Peyer's patch (tissue), 4 donors: ENCODE results near the gene METTL1. TPM values are rescaled to one million over a fixed set of nuclear protein-coding genes. Genes with fewer than 3 reads are reported as not detected.

Experiments used
- DNase-seq, 3 donors: peaks; one replicate each; pipeline ENCODE4 v3.0.0-alpha.2; 2017 to 2019
- H3K27ac ChIP-seq, 4 donors: fragments of 200-600 bp; sonication (generic); one replicate each; pipeline ENCODE4 v1.5.1; 2016 to 2019
- H3K27me3 ChIP-seq, 2 donors: fragments of 200-600 bp; sonication (generic); one replicate each; pipeline ENCODE4 v1.5.1; 2019
- H3K36me3 ChIP-seq, 3 donors: fragments of 200-600 bp; sonication (generic); one replicate each; pipeline ENCODE4 v1.5.1; 2016 to 2019
- H3K4me1 ChIP-seq, 4 donors: fragments of 200-600 bp; sonication (generic); one replicate each; pipeline ENCODE4 v1.5.1; 2016 to 2019
- H3K4me3 ChIP-seq, 4 donors: fragments of 200-600 bp; sonication (generic); 1 replicate in 3 of 4; 2 replicates in 1 of 4; pipeline ENCODE4 v1.5.1; 2016 to 2019; ENCODE audit warnings: mild to moderate bottlenecking in 1 of 4
- H3K9me3 ChIP-seq, 4 donors: fragments of 200-600 bp; sonication (generic); one replicate each; pipeline ENCODE4 v1.5.1; 2016 to 2019; ENCODE audit warnings: mild to moderate bottlenecking in 1 of 4
- POLR2A ChIP-seq, 2 donors: fragments of 450-650 bp; IDR thresholded peaks; one replicate each; pipeline ENCODE4 v1.5.1; 2017; ENCODE audit warnings: antibody characterized with exemption in 2 of 2, mild to moderate bottlenecking in 2 of 2, moderate library complexity in 2 of 2
- total RNA-seq, 4 donors: library from RNA; depleted of rRNA; stranded (reverse); fragments of >200 nt; gene quantifications; one replicate each; pipeline ENCODE4 v1.1.0, GENCODE V29; 2016
- TF ChIP-seq, protein P1 (sequence below), 6 experiments: fragments of 450-650 bp in 4 of 6; fragments of 200-600 bp in 2 of 6; sonication (generic) in 1 of 6; IDR thresholded peaks; one replicate each; pipeline ENCODE4 v1.5.1; 2017 to 2019; ENCODE audit warnings: antibody characterized with exemption in 6 of 6, mild to moderate bottlenecking in 3 of 6, moderate library complexity in 1 of 6

Gene METTL1
- total RNA-seq, 4 donors from 2014 or later: 1.2 to 26.4 (median 8.0) TPM

DNA sequence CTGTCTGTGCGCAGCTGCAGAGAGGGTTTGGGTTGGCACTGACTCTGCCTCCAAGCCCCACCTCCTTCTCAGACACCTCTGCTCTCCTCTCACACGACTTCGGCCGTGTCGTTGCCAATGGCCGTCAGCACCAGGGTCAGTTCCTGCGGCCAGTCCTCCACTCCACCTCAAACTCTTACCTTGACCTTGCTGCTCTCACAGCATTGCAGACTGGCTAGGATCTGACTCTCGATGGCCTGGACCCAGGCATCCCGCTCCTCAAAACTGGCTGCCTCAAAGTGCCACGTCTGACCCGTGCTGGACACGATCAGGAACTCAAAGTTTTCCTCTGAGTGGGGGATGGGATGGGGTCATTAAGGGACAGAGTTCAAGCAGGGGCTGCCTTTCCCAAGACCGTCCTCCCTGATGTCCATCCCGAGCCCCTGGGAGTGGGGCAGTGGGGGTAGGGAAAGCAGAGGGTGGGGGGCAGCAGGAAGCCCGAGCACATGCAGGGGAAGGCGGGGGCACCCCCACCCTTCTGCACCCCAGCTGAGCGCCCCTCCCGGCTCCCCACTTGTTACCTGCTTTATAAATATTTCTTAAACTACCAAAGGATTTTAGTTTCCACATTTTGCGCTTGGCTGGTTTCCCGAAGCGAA lies 44.0 kb downstream of the METTL1 start:
- Histone ChIP-seq H3K4me1 (peaks cover 0 to 9% (median 0%) of the 10 kb centered on the region in 4 donors), H3K36me3 (no peaks in the 10 kb centered on the region), H3K27ac (no peak overlapping the region), H3K27me3 (peaks cover 0 to 8% of the 10 kb centered on the region in 2 donors), H3K4me3 (no peak overlapping the region), H3K9me3 (no peaks in the 10 kb centered on the region)
- no peak for TF ChIP-seq POLR2A (IDR thresholded peaks at IDR 0.05)
- TF ChIP-seq, protein P1, sequence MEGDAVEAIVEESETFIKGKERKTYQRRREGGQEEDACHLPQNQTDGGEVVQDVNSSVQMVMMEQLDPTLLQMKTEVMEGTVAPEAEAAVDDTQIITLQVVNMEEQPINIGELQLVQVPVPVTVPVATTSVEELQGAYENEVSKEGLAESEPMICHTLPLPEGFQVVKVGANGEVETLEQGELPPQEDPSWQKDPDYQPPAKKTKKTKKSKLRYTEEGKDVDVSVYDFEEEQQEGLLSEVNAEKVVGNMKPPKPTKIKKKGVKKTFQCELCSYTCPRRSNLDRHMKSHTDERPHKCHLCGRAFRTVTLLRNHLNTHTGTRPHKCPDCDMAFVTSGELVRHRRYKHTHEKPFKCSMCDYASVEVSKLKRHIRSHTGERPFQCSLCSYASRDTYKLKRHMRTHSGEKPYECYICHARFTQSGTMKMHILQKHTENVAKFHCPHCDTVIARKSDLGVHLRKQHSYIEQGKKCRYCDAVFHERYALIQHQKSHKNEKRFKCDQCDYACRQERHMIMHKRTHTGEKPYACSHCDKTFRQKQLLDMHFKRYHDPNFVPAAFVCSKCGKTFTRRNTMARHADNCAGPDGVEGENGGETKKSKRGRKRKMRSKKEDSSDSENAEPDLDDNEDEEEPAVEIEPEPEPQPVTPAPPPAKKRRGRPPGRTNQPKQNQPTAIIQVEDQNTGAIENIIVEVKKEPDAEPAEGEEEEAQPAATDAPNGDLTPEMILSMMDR (IDR thresholded peaks at IDR 0.05): no peak
- peak in 1 of 3 donors; percentile 39 for DNase-seq

DNA sequence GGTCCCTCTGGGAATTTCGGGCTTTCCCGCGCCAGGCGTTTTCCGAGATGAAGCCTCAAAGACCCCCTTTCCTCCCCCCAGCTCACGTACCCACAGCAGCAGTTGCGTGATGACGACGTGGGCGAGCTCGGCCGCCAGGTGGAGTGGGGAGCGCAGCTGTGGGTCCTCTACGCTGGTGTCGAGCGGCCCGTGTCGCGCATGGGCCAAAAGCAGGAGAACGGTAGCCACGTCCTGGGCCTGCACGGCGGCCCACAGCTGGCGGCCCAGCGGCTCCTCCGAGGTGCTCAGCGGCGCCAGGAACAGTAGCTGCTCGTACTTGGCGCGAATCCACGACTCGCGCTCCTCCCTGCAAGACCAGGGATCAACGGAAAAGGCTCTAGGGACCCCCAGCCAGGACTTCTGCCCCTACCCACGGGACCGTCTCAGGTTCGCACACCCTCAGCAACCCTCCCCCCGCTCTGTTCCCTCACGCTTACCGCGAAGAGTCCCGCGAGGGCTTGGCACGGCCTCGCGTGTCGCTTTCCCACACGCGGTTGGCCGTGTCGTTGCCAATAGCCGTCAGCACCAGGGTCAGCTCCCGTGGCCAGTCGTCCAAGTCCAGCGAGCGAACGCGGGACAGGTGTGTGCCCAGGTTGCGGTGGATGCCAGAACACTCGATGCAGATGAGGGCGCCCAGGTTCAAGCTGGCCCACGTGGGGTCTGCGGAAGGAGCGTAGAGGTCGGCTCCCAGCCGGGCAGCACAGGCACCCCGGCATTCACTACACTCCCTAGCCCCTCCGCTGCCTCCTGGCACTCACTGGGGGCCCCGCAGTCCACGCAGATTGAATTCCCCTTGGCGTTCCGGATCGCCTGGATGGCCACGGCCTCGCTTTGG lies 44.8 kb downstream of the METTL1 start:
- H3K27me3 ChIP-seq: peaks cover 0 to 8% of the 10 kb centered on the region in 2 donors
- peak overlapping the region in 3 of 4 donors; percentile 5 to 69 (median 53) for H3K27ac ChIP-seq
- H3K4me3 ChIP-seq: peak overlapping the region; percentile 32 to 77 (median 58)
- H3K9me3 ChIP-seq: no peaks in the 10 kb centered on the region
- peak in 1 of 3 donors; percentile 65 for DNase-seq
- TF ChIP-seq, protein P1 (IDR thresholded peaks at IDR 0.05): peak in 3 of 6 experiments; percentile 29 to 41 (median 41)
- no peak for TF ChIP-seq POLR2A (IDR thresholded peaks at IDR 0.05)
- H3K4me1 ChIP-seq: peaks cover 0 to 9% (median 0%) of the 10 kb centered on the region in 4 donors
- H3K36me3 ChIP-seq: no peaks in the 10 kb centered on the region

DNA sequence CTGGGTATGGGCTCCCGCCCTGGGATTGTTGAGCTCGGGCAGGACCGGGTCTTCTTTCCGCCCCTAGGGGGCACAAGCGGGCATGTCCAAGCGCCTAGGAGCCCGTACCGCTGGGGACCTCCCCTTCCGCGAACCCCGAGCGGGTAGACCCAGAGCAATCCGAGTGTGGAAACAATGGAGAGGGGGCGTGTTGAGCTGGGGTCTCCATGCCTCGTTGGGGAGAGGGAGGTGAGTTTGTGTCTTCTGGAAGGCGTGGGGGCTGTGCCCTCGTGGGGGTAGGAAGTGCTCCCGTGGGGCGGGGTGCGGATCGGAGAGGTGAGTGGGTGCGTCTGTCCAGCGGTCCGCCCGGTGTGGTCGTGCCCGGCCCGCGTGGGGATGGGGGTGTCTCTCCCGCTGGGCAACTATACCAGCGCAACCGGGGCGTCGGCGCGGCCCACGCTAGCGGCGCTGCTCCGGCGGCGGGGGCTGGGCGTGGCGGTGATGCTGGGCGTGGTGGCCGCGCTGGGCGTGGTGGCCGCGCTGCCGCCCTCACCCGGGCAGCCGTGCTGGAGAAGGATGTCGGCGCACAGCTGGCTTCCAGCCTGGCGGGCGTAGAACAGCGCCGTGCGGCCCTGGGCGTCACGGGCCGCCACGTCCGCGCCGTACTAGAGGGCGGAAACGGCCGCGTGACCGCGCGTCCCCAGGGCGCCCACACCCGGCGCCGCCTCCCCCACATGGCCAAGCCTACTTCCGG lies 45.6 kb downstream of the METTL1 start:
- Histone ChIP-seq H3K27me3 (peaks cover 0 to 8% of the 10 kb centered on the region in 2 donors), H3K36me3 (peaks cover 0 to 6% (median 0%) of the 10 kb centered on the region in 3 donors), H3K27ac (peak overlapping the region in 3 of 4 donors; percentile 40 to 69 (median 53)), H3K9me3 (no peaks in the 10 kb centered on the region), H3K4me1 (peaks cover 0 to 9% (median 0%) of the 10 kb centered on the region in 4 donors), H3K4me3 (peak overlapping the region; percentile 32 to 77 (median 58))
- peak; percentile 27 to 86 (median 84) for DNase-seq
- TF ChIP-seq, protein P1 (IDR thresholded peaks at IDR 0.05): peak in 5 of 6 experiments; percentile 6 to 65 (median 59)
- no peak for TF ChIP-seq POLR2A (IDR thresholded peaks at IDR 0.05)

DNA sequence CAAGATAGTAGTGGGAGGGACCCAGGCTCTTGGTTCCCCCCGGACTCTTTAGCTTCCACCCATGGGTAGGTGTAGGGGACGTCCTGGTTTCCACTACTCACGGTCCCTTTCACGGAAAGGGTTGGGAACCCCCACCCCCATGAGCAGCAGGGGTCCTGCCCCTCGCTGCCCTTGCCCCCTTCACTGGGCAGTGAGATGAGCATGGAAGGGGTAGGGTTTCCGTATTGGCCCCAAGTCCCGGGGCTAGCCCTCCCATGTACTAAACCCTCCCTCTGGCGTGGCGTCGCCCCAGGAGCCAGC lies 46.1 kb downstream of the METTL1 start:
- Histone ChIP-seq H3K4me3 (peak overlapping the region; percentile 32 to 77 (median 58)), H3K27me3 (peaks cover 0 to 8% of the 10 kb centered on the region in 2 donors), H3K36me3 (peaks cover 0 to 11% (median 0%) of the 10 kb centered on the region in 3 donors), H3K9me3 (no peaks in the 10 kb centered on the region), H3K27ac (no peak overlapping the region), H3K4me1 (peaks cover 0 to 9% (median 0%) of the 10 kb centered on the region in 4 donors)
- no peak for DNase-seq
- TF ChIP-seq, protein P1 (IDR thresholded peaks at IDR 0.05): no peak
- no peak for TF ChIP-seq POLR2A (IDR thresholded peaks at IDR 0.05)
